ENCODE measurements around the gene CALCB.
"Not testable (repeated sequence)": the region's sequence is repeated elsewhere in the genome, so short reads cannot be mapped to it uniquely, and the experiment has no call there.

The CALCB gene

DNA sequence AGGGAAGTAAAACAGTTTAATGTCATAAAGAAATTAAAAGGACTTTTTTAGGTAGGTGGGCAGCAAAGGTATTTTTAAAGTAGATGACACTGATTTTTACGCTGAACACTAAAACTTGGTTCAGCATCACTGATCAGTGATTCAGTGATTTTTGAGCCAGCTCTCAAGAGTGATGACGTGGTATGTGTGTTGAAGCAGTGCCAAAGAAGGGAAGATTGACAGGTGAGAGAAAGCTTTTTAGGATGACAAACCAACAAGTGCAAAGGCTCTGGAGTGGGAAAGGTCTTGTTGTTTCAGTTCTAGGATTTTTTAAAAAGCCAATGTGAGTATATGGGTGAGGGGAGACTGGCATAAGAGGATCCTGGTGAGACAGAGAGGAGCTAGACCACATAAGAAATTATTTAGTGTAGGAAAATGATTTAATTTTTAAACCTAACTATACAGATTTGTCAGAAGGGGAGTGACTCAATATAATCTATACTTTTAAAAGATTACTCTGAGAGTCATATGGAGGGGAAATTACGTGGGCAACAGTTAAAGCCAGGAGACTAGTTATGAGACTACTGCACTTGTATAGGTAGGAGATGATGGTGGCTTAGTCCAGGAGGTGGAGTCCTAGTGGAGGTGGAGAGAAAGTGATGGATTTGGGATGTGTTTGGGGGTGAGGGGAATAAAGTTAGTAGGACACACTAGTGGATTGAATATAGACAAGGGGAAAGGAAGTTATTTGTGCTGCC is 17.6 kb upstream of the CALCB start:
- in situ Hi-C loops (cut with HindIII; ENCODE audit: low pct_unique_long_range_greater_than_20kb, low sequenced_read_pairs), result no loop called here
- DNase-seq (ENCODE audit: low read depth in 1 of 2, low spot score in 1 of 2), result no peak
- no peak for TF ChIP-seq JUND (IDR thresholded peaks at IDR 0.05; ENCODE audit: low read depth)

DNA sequence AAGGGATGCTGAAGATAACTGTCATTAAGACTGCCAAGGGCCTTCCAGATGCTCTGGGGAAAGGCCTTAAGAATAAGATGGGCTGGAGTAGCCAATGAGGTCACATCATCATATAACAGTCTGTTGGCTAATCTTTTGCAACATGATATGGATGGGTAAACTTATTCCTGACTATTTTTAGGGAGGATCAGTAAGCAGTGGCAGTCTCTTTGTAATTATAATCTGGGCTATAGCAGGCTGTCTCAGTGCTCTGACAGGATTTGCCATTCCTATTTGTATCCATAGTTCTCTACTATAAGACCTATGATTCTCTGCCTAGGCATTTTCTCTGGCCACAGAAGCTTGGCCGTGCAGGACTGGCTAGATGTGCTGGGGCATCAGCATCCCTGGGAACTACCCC is 16.1 kb upstream of the CALCB start:
- in situ Hi-C loops (cut with HindIII; ENCODE audit: low pct_unique_long_range_greater_than_20kb, low sequenced_read_pairs), result no loop called here
- no peak for DNase-seq (ENCODE audit: low read depth in 1 of 2, low spot score in 1 of 2)
- no peak for TF ChIP-seq JUND (IDR thresholded peaks at IDR 0.05; ENCODE audit: low read depth)

DNA sequence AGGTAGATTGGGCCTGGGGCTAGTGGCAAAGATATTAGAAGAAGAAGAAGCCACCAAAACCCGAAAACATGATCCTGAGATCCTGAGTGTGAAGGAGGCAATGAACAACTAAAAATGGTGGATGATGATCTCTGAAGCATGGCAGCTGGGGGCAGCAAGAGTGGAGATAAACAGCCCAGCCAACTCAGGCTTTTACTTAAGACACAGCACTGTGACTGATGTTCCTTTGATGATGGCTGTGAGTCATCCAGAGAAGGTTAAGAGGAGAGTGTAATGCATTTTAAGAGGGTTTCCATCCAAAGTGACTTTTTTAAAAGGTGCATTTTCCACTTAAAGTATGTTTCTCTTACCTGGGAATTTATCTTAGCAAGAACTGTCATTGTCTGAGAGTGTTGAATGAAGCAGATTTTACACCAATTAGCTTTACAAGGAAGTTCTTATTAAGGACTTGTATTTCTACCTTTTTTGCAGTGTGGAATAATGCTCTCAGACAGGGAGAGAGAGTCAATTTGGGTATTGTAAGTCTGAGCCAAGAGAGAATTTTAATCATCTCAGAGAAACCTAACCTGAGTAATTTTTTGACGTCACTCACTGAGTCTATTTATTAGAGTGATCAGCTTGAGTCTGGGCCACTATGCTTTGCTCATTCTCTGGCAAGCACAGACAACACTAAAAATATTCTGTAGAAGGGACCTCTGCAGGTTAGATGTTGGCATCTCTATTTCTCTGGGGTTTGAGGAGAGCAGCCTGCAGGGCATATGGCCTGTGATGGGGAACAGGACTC is 14.1 kb upstream of the CALCB start:
- in situ Hi-C loops (cut with HindIII; ENCODE audit: low pct_unique_long_range_greater_than_20kb, low sequenced_read_pairs), result no loop called here
- DNase-seq (ENCODE audit: low read depth in 1 of 2, low spot score in 1 of 2), result no peak
- TF ChIP-seq JUND (IDR thresholded peaks at IDR 0.05; ENCODE audit: low read depth), result no peak

DNA sequence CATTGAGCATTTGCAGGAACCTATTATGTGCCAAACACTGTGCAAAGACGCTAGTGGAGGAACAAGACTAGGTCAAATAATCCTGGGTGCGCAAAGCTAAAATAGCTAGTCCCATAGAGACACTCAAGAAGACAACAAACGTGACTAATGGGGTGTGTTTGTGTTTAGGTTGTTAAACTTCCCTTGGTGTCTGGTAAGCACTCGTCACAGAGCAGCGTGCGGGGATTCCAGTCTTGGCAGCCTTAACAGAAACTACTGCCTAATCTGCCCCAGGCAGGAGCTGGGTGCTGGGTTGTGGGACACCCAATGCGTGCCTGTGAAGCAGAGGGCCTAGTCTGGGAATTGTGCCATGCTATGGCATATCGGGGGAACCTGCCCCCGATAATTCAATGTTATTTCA is 10.8 kb upstream of the CALCB start:
- no peak for TF ChIP-seq JUND (IDR thresholded peaks at IDR 0.05; ENCODE audit: low read depth)
- no peak for DNase-seq (ENCODE audit: low read depth in 1 of 2, low spot score in 1 of 2)
- in situ Hi-C loops (cut with HindIII; ENCODE audit: low pct_unique_long_range_greater_than_20kb, low sequenced_read_pairs), result no loop called here

DNA sequence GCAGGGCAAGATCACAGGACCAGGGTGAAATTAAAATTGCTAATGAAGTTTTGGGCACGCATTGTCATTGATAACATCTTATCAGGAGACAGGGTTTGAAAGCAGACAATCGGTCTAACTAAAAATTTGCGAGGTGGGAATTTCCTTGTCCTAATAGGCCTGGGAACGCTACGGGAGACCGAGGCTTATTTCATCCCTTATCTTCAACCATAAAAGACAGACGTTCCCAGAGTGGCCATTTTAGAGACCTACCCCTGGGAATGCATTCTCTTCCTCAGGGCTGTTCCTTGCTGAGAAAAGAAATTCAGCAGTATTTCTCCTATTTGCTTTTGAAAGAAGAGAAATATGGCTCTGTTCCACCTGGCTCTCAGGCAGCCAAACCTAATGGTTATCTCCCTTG is 3.6 kb upstream of the CALCB start:
- DNase-seq (ENCODE audit: low read depth in 1 of 2, low spot score in 1 of 2); in situ Hi-C loops (cut with HindIII; ENCODE audit: low pct_unique_long_range_greater_than_20kb, low sequenced_read_pairs): not testable (repeated sequence)

DNA sequence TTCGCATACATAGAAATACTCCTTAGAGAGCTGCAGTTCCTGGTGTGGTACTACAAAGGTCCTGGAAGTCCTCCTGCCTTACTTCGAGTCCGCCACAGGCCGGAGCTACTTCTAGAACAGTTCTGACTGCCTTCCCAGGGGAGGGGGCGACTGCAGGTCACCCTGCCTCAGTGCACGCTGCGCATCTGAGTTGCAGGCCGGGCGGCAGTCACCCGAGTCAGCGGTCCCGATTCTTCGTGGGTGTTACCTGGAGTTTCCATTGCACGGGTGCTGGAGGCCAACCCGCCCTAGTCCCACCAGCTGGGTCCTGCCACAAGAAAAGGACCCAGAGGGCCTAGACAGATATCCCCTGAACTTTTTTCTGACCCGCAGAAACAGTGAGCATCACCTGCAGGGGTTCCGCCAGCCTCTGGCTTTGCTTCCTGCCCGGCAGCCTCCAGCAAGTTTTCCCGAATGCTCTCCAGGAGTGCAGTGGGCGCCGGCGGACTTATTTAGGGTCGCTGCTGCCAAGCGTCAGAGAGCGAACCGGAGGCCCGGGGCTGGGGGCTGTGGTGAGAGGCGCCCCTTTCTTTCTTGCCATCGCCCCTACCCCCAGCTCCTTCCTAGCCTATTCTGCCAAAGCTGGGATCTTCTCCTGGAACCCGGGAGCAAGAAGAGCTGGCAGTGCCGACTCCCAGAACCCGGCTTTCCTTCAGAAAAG is 1.7 kb upstream of the CALCB start:
- DNase-seq (ENCODE audit: low read depth in 1 of 2, low spot score in 1 of 2), result no peak
- TF ChIP-seq JUND (IDR thresholded peaks at IDR 0.05; ENCODE audit: low read depth), result no peak
- in situ Hi-C loops (cut with HindIII; ENCODE audit: low pct_unique_long_range_greater_than_20kb, low sequenced_read_pairs), result no loop called here

DNA sequence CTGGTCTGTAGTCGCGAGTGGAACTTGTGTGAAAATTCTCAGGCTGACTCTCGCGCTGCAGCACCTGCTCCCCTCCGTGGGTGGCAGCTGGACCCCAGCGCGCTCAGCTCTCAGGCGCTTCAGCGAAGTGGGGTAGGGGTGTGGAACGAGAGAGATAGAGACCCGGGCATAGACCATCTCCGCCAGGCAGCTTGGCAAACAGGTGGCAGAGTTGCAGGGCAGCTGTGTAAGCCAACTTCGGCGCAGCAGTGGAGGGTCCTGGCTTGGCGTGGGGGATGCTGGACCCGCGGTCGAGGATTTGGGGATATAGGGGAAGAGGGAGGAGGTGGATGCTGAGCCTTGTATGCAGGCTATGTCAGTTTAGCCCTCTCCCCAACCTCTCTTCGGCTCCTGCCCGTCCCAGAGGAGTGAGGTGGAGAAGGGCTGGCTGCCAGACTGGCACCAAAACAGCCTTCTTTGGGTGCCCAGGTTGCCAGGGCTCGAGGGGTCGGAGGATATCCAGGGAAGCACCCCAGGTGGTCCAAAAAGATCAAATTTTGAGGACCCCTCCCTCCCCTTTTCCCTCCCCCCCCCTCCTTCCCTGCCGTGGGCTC is 746 bp upstream of the CALCB start:
- DNase-seq (ENCODE audit: low read depth in 1 of 2, low spot score in 1 of 2), result no peak
- TF ChIP-seq JUND (IDR thresholded peaks at IDR 0.05; ENCODE audit: low read depth), result no peak
- in situ Hi-C loops (cut with HindIII; ENCODE audit: low pct_unique_long_range_greater_than_20kb, low sequenced_read_pairs), result no loop called here

DNA sequence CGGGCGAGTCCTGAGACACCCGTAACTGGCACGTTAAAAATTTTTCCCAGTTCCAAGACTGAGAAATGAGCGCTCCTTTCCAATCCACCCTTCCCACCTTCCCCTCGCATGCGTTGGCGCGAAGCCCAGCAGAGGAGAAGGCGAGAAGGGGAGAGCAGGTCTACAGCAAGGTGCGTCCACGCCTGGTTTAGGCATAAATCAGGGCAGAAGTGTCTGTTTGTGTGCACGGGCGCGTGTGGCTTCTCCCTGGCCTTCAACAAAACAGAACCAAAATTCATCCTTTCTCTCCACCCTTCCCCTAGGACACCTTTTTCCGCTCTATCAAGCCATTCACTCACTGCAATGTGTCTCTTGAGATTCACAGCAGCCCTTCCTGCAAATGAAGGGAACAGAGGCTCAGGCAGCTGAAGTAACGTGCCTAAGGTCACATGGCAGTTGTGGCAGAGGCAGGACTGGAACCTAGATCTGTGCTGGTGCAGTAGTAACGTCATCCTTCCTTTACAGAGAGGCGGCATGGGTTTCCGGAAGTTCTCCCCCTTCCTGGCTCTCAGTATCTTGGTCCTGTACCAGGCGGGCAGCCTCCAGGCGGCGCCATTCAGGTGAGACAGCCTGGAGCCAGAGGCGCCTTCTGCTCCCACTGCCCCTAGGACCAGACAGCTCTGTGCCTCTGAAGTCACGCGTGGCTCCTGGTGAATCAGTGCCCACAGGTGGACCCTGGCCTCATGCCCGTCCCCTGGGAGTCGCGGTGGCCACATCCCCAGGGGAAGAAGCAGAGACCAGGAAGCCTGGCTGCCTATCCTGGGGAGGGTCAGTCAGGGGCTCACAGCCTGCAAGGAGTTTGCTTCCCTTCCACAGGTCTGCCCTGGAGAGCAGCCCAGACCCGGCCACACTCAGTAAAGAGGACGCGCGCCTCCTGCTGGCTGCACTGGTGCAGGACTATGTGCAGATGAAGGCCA is 1.1 kb downstream of the CALCB start:
- peak in 1 of 2 experiments; percentile 74 for DNase-seq (ENCODE audit: low read depth in 1 of 2, low spot score in 1 of 2)
- no peak for TF ChIP-seq JUND (IDR thresholded peaks at IDR 0.05; ENCODE audit: low read depth)
- in situ Hi-C loops (cut with HindIII; ENCODE audit: low pct_unique_long_range_greater_than_20kb, low sequenced_read_pairs), result no loop called here

DNA sequence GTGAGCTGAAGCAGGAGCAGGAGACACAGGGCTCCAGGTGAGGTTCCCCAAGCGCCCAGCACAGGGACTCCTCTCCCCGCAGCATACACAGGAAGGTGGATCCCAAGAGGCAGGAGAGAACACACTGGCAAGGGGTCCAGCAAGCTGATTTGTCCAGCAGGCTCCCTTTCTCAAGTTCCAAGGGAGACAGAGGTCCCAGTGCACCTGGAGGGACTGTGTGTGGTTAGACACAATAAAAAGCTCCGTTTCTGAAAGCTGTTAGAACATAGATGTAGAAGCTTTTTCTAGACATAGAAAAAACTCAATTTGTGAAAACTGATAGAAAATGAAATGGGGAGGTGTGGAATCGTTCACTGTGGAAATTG is 1.8 kb downstream of the CALCB start:
- no peak for TF ChIP-seq JUND (IDR thresholded peaks at IDR 0.05; ENCODE audit: low read depth)
- no peak for DNase-seq (ENCODE audit: low read depth in 1 of 2, low spot score in 1 of 2)
- in situ Hi-C loops (cut with HindIII; ENCODE audit: low pct_unique_long_range_greater_than_20kb, low sequenced_read_pairs), result no loop called here

DNA sequence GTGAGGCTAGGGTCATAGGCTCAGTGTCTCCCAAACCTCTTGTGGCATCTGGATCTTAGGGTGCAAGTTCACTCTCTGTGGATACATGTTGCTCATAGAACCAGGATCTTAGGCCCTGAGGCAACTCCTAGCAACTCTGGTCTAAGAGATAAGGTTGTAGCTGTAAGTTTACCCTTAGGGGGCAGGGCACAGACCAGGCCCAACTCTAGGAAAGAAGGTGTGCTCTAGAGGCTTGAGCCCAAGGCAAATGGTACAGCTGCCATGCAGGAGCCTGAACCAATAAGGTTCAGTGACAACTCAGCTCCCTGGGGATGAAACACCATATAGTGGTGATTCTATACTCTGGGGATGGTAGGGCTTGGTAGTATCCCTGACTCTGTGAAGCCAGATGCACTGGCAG is 17.8 kb downstream of the CALCB start:
- in situ Hi-C loops (cut with HindIII; ENCODE audit: low pct_unique_long_range_greater_than_20kb, low sequenced_read_pairs), result no loop called here
- no peak for DNase-seq (ENCODE audit: low read depth in 1 of 2, low spot score in 1 of 2)
- no peak for TF ChIP-seq JUND (IDR thresholded peaks at IDR 0.05; ENCODE audit: low read depth)

DNA sequence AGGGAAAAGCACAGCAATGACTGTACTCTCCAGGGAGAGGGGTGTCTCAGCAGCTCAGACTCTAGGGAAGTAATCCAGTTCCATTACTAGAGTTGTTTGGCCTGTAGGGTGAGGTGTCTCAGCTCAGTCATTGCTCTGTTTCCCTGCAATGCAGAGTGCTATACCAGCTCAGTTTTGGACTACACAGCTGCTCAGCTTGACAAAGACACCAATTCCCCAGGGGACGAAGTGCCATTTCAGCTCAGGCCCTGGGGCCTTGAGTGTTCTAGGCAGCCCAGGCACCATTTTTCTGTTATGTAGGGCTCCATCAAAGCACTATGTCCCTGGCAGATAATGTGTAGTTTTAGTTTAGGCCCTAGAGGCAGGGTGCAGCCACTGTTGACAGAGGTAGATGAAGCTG is 18.2 kb downstream of the CALCB start:
- DNase-seq (ENCODE audit: low read depth in 1 of 2, low spot score in 1 of 2), result no peak
- no peak for TF ChIP-seq JUND (IDR thresholded peaks at IDR 0.05; ENCODE audit: low read depth)
- in situ Hi-C loops (cut with HindIII; ENCODE audit: low pct_unique_long_range_greater_than_20kb, low sequenced_read_pairs), result no loop called here

DNA sequence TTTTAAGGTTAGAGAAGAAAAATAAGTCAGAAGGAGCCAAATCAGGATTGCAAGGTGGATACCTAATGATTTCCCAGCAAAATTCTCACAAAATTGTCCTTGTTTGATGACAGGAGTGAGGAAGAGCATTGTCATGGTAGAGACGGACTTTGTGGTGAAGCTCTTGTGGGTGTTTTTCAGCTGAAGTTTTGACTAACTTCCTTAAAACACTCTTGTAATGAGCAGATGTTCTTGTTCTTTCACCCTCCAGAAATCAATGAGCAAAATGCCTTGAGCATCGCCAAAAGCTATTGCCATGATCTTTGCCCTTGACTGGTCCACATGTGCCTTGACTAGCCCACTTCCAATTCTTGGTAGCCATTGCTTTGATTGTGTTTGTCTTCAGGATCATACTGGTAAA is 20.0 kb downstream of the CALCB start:
- no peak for DNase-seq (ENCODE audit: low read depth in 1 of 2, low spot score in 1 of 2)
- TF ChIP-seq JUND (IDR thresholded peaks at IDR 0.05; ENCODE audit: low read depth), result no peak
- in situ Hi-C loops (cut with HindIII; ENCODE audit: low pct_unique_long_range_greater_than_20kb, low sequenced_read_pairs), result no loop called here
